ENCODE results near the gene ESR2. TPM values are rescaled to one million over a fixed set of nuclear protein-coding genes. Genes with fewer than 3 reads are reported as not detected.
"Not testable (repeated sequence)": the region's sequence is repeated elsewhere in the genome, so short reads cannot be mapped to it uniquely, and the experiment has no call there.

The ESR2 gene
- polyA plus RNA-seq, 4 donors = 0.19 to 0.58 TPM; not detected in 2

DNA sequence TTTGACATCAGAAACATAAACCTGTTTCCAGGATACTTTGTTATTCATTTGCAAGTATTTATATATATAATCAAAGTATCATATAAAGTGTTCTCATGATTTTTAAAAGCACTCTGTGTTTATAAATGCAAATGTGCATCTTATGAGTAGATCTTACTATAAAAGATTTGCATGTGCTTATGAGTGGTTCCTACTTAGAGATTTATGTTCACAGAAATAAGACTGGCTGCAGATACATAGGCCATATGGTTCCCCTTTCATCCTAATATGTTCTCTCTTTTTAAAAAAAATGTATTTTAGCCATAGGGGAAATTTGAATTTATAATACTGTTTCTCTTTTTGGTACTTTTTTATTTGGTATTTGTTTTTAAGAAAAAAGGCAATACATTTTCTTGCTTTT, 174.2 kb downstream of the ESR2 start:
- Histone ChIP-seq H3K27me3 (ENCODE audit: control insufficient read depth in 3 of 3, insufficient read depth in 3 of 3, low read length in 3 of 3) (no peaks in the 10 kb centered on the region), H3K36me3 (ENCODE audit: control insufficient read depth in 3 of 3, insufficient read depth in 2 of 3, low read depth in 1 of 3, low read length in 3 of 3) (peaks cover 5 to 35% (median 12%) of the 10 kb centered on the region in 3 donors), H3K27ac (ENCODE audit: low read depth in 1 of 3, low read length in 2 of 3) (no peak overlapping the region), H3K9me3 (ENCODE audit: control insufficient read depth in 2 of 2, insufficient read depth in 1 of 2, low read depth in 1 of 2, low read length in 1 of 2) (no peaks in the 10 kb centered on the region), H3K4me3 (ENCODE audit: low read depth in 1 of 3, low read length in 3 of 3) (no peak overlapping the region), H3K4me1 (ENCODE audit: control insufficient read depth in 3 of 3, insufficient read depth in 2 of 3, low read depth in 1 of 3, low read length in 2 of 3) (peaks cover 0 to 7% (median 0%) of the 10 kb centered on the region in 3 donors)
- no peak for FAIRE-seq
- no peak for DNase-seq

DNA sequence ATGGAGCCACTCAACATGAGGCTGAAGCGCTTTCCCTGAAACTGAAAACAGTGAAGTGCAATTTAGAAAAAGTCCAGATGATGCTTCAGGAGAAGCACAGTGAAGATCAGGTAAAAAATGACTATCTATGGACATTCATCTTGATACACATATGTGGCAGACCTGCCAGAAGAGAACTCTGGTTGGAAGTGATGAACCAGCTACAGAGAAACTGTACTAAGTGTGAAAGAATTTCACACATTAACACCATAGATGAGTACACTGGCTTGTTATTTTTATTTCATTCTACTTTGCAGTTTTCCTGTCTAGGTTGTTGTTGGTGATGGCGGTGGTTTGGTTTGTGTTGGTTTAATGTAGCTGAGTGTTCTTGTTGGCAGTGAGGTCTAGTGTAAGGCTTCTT, 174.7 kb downstream of the ESR2 start:
- H3K9me3 ChIP-seq (ENCODE audit: control insufficient read depth in 2 of 2, insufficient read depth in 1 of 2, low read depth in 1 of 2, low read length in 1 of 2) = no peaks in the 10 kb centered on the region
- H3K27ac ChIP-seq (ENCODE audit: low read depth in 1 of 3, low read length in 2 of 3) = no peak overlapping the region
- H3K36me3 ChIP-seq (ENCODE audit: control insufficient read depth in 3 of 3, insufficient read depth in 2 of 3, low read depth in 1 of 3, low read length in 3 of 3) = peaks cover 5 to 38% (median 12%) of the 10 kb centered on the region in 3 donors
- no peak overlapping the region for H3K4me3 ChIP-seq (ENCODE audit: low read depth in 1 of 3, low read length in 3 of 3)
- 92 to 93% (median 93%) methylated on average over 2 of the region's 2 CpGs for WGBS, 3 donors
- DNase-seq = no peak
- H3K4me1 ChIP-seq (ENCODE audit: control insufficient read depth in 3 of 3, insufficient read depth in 2 of 3, low read depth in 1 of 3, low read length in 2 of 3) = peaks cover 0 to 12% (median 0%) of the 10 kb centered on the region in 3 donors
- no peak for FAIRE-seq
- no peaks in the 10 kb centered on the region for H3K27me3 ChIP-seq (ENCODE audit: control insufficient read depth in 3 of 3, insufficient read depth in 3 of 3, low read length in 3 of 3)

DNA sequence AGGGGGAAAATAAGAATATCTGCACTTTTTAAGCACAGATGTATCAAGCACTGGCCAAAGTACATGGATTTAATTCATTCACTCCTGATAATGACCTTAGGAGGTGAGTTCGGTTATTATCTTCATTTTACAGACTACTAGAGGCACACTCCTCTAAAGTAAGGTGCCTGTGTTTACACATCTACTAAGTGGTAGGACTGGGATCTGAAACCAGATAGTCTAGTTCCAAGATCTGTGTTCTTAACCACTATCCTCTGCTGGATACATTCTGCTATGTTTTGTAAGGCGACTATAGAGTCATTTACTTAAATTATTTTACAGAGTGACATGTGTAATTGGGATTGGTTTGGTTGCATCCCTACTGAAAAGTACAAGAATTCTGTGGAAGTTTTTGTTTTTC, 175.3 kb downstream of the ESR2 start:
- Histone ChIP-seq H3K9me3 (ENCODE audit: control insufficient read depth in 2 of 2, insufficient read depth in 1 of 2, low read depth in 1 of 2, low read length in 1 of 2) (no peaks in the 10 kb centered on the region), H3K27me3 (ENCODE audit: control insufficient read depth in 3 of 3, insufficient read depth in 3 of 3, low read length in 3 of 3) (no peaks in the 10 kb centered on the region), H3K36me3 (ENCODE audit: control insufficient read depth in 3 of 3, insufficient read depth in 2 of 3, low read depth in 1 of 3, low read length in 3 of 3) (peaks cover 5 to 40% (median 12%) of the 10 kb centered on the region in 3 donors), H3K4me3 (ENCODE audit: low read depth in 1 of 3, low read length in 3 of 3) (no peak overlapping the region), H3K4me1 (ENCODE audit: control insufficient read depth in 3 of 3, insufficient read depth in 2 of 3, low read depth in 1 of 3, low read length in 2 of 3) (peaks cover 0 to 18% (median 0%) of the 10 kb centered on the region in 3 donors), H3K27ac (ENCODE audit: low read depth in 1 of 3, low read length in 2 of 3) (no peak overlapping the region)
- FAIRE-seq (no peak), DNase-seq (peak in 1 of 2 donors; percentile 12)
- 38 to 71% (median 50%) methylated on average over 2 of the region's 2 CpGs for WGBS, 3 donors

DNA sequence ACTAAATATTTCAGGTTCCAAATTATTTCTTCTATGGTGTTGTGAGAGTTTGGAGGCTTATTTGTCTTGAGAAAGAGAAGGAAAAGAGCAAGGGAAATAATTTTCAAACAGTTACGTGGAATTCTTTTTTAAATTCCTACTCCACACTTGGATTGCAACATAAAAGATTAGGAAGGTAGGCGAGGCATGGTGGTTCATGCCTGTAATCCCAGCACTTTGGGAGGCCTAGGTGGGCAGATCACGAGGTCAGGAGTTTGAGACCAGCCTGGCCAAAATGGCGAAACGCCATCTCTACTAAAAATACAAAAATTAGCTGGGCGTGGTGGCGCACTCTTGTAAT, 175.8 kb downstream of the ESR2 start:
- not testable (repeated sequence) for H3K27ac ChIP-seq (ENCODE audit: low read depth in 1 of 3, low read length in 2 of 3); FAIRE-seq; H3K27me3 ChIP-seq (ENCODE audit: control insufficient read depth in 3 of 3, insufficient read depth in 3 of 3, low read length in 3 of 3); DNase-seq; H3K4me3 ChIP-seq (ENCODE audit: low read depth in 1 of 3, low read length in 3 of 3); H3K9me3 ChIP-seq (ENCODE audit: control insufficient read depth in 2 of 2, insufficient read depth in 1 of 2, low read depth in 1 of 2, low read length in 1 of 2)
- Histone ChIP-seq H3K36me3 (ENCODE audit: control insufficient read depth in 3 of 3, insufficient read depth in 2 of 3, low read depth in 1 of 3, low read length in 3 of 3) (peaks cover 5 to 38% (median 12%) of the 10 kb centered on the region in 3 donors), H3K4me1 (ENCODE audit: control insufficient read depth in 3 of 3, insufficient read depth in 2 of 3, low read depth in 1 of 3, low read length in 2 of 3) (peaks cover 0 to 21% (median 0%) of the 10 kb centered on the region in 3 donors)
- 87 to 91% (median 90%) methylated on average over 7 of the region's 7 CpGs for WGBS, 3 donors

DNA sequence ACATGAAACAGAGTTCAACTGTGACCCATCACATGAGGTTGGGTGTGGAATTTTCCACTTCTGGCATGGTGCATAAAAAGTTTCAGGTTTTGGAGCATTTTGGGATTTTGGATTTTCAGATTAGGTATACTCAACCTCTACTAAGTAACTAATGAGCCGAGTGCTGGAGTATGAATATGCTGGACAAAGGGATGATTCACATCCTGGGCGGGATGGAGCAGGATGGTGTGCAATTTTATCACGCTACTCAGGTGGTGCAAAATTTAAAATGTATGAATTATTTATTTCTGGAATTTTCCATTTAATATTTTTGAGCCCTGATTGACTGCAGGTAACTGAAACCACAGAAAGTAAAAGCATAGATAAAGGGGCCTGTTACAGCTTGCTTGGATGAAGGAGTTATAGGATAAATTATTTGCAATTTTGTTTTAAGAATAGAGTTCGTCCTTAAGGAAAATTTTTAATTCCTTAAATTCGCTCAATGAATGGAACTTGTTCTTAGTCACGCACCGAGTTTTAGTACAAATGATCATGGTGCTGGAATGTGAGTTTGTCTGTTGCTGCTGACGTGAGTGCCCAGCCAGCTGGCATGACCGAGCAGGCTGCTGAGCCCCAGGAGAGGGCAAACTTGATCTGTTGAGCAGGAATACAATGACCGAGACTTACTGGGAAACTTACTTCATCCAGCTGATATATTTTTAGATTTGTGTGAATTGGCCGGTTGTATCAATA, 176.3 kb downstream of the ESR2 start:
- Histone ChIP-seq H3K27ac (ENCODE audit: low read depth in 1 of 3, low read length in 2 of 3) (no peak overlapping the region), H3K4me3 (ENCODE audit: low read depth in 1 of 3, low read length in 3 of 3) (no peak overlapping the region), H3K4me1 (ENCODE audit: control insufficient read depth in 3 of 3, insufficient read depth in 2 of 3, low read depth in 1 of 3, low read length in 2 of 3) (peaks cover 0 to 25% (median 0%) of the 10 kb centered on the region in 3 donors), H3K27me3 (ENCODE audit: control insufficient read depth in 3 of 3, insufficient read depth in 3 of 3, low read length in 3 of 3) (no peaks in the 10 kb centered on the region), H3K9me3 (ENCODE audit: control insufficient read depth in 2 of 2, insufficient read depth in 1 of 2, low read depth in 1 of 2, low read length in 1 of 2) (no peaks in the 10 kb centered on the region), H3K36me3 (ENCODE audit: control insufficient read depth in 3 of 3, insufficient read depth in 2 of 3, low read depth in 1 of 3, low read length in 3 of 3) (peaks cover 5 to 36% (median 9%) of the 10 kb centered on the region in 3 donors)
- WGBS, 3 donors = 90 to 94% (median 93%) methylated on average over 11 of the region's 11 CpGs
- no peak for DNase-seq
- no peak for FAIRE-seq

DNA sequence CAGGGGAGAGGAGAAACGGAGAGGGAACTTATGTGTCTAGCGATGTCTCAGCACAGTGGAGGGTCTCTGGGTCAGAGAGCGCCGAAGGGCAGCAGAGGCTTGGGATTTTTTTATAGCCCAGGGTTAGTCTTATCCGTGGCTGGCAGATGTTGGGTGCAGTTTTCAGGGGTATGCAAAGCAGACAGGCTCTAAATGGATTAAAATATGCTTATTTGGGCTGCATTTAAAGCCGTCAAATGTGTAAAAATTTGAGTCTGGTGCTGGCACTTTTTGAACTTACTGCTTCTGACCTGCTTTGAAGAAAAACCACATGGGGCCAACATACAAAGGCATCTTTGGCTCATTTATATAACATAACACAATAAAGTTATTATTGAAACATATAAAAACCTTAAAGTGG, 178.8 kb downstream of the ESR2 start:
- Histone ChIP-seq H3K9me3 (ENCODE audit: control insufficient read depth in 2 of 2, insufficient read depth in 1 of 2, low read depth in 1 of 2, low read length in 1 of 2) (no peaks in the 10 kb centered on the region), H3K4me1 (ENCODE audit: control insufficient read depth in 3 of 3, insufficient read depth in 2 of 3, low read depth in 1 of 3, low read length in 2 of 3) (peaks cover 0 to 34% (median 0%) of the 10 kb centered on the region in 3 donors), H3K27ac (ENCODE audit: low read depth in 1 of 3, low read length in 2 of 3) (no peak overlapping the region), H3K4me3 (ENCODE audit: low read depth in 1 of 3, low read length in 3 of 3) (no peak overlapping the region), H3K27me3 (ENCODE audit: control insufficient read depth in 3 of 3, insufficient read depth in 3 of 3, low read length in 3 of 3) (no peaks in the 10 kb centered on the region), H3K36me3 (ENCODE audit: control insufficient read depth in 3 of 3, insufficient read depth in 2 of 3, low read depth in 1 of 3, low read length in 3 of 3) (peaks cover 0 to 26% (median 5%) of the 10 kb centered on the region in 3 donors)
- 84 to 92% (median 87%) methylated on average over 6 of the region's 6 CpGs for WGBS, 3 donors
- no peak for DNase-seq
- no peak for FAIRE-seq

DNA sequence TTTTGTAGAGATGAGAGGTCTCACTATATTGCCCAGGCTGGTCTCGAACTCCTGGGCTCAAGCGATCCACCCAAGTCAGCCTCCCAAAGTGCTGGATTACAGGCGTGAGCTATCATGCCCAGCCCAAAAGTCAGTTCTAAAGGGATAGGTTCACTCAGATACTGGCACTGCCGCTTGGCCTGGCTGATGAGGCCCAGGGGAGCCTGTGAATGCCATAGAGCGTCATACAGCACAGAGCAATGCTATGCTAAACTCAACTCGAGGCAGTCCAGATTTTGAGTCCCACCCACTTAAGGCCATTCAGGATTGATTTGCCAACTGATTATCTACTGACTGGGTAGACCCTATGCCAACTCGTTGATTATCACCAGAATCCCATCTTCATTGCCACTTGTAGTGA, 179.4 kb downstream of the ESR2 start:
- H3K27ac ChIP-seq (ENCODE audit: low read depth in 1 of 3, low read length in 2 of 3) = peak overlapping the region in 1 of 3 donors; percentile 91
- 76 to 84% (median 77%) methylated on average over 7 of the region's 7 CpGs for WGBS, 3 donors
- no peaks in the 10 kb centered on the region for H3K9me3 ChIP-seq (ENCODE audit: control insufficient read depth in 2 of 2, insufficient read depth in 1 of 2, low read depth in 1 of 2, low read length in 1 of 2)
- no peaks in the 10 kb centered on the region for H3K27me3 ChIP-seq (ENCODE audit: control insufficient read depth in 3 of 3, insufficient read depth in 3 of 3, low read length in 3 of 3)
- FAIRE-seq = no peak
- DNase-seq = no peak
- H3K36me3 ChIP-seq (ENCODE audit: control insufficient read depth in 3 of 3, insufficient read depth in 2 of 3, low read depth in 1 of 3, low read length in 3 of 3) = peaks cover 0 to 25% (median 5%) of the 10 kb centered on the region in 3 donors
- peaks cover 0 to 34% (median 0%) of the 10 kb centered on the region in 3 donors for H3K4me1 ChIP-seq (ENCODE audit: control insufficient read depth in 3 of 3, insufficient read depth in 2 of 3, low read depth in 1 of 3, low read length in 2 of 3)
- no peak overlapping the region for H3K4me3 ChIP-seq (ENCODE audit: low read depth in 1 of 3, low read length in 3 of 3)

DNA sequence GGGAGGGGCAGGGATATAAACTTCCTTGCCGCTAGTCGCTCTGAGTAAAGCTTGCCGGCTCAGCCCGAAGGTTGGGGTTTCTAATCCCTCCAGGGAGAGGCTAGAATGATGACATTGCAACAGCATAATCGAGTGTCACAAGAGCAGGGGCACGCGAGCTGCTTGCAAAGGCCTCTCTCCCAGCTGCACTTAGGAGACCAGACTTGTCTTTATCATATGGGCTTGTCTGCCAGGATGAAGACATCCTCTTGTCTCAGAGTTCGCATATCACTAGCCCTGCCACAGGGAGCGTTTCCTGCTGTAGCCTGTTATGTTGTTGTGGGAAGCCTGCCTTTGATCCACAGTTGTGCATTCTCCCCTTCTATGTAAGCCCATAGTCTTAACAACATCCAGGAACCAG, 180.0 kb downstream of the ESR2 start:
- no peak for FAIRE-seq
- Histone ChIP-seq H3K27ac (ENCODE audit: low read depth in 1 of 3, low read length in 2 of 3) (peak overlapping the region in 2 of 3 donors; percentile 16 to 91), H3K9me3 (ENCODE audit: control insufficient read depth in 2 of 2, insufficient read depth in 1 of 2, low read depth in 1 of 2, low read length in 1 of 2) (no peaks in the 10 kb centered on the region), H3K4me1 (ENCODE audit: control insufficient read depth in 3 of 3, insufficient read depth in 2 of 3, low read depth in 1 of 3, low read length in 2 of 3) (peaks cover 0 to 34% (median 0%) of the 10 kb centered on the region in 3 donors), H3K4me3 (ENCODE audit: low read depth in 1 of 3, low read length in 3 of 3) (peak overlapping the region in 1 of 3 donors; percentile 47), H3K27me3 (ENCODE audit: control insufficient read depth in 3 of 3, insufficient read depth in 3 of 3, low read length in 3 of 3) (no peaks in the 10 kb centered on the region), H3K36me3 (ENCODE audit: control insufficient read depth in 3 of 3, insufficient read depth in 2 of 3, low read depth in 1 of 3, low read length in 3 of 3) (peaks cover 0 to 25% (median 0%) of the 10 kb centered on the region in 3 donors)
- WGBS, 3 donors = 23 to 57% (median 45%) methylated on average over 9 of the region's 9 CpGs
- DNase-seq = peak; percentile 56 to 78

Measured in small intestine (tissue), 7 donors.